Mesangial cell (primary cell): ENCODE data around the gene POGK. TPM values are rescaled to one million over a fixed set of nuclear protein-coding genes. Genes with fewer than 3 reads are reported as not detected.

Source experiments
- total RNA-seq: library from RNA; depleted of rRNA; stranded (reverse); fragments of >200 nt; gene quantifications from 2 replicates; pipeline ENCODE4 v1.2.3, GENCODE V29; 2015

Gene POGK, protein sequence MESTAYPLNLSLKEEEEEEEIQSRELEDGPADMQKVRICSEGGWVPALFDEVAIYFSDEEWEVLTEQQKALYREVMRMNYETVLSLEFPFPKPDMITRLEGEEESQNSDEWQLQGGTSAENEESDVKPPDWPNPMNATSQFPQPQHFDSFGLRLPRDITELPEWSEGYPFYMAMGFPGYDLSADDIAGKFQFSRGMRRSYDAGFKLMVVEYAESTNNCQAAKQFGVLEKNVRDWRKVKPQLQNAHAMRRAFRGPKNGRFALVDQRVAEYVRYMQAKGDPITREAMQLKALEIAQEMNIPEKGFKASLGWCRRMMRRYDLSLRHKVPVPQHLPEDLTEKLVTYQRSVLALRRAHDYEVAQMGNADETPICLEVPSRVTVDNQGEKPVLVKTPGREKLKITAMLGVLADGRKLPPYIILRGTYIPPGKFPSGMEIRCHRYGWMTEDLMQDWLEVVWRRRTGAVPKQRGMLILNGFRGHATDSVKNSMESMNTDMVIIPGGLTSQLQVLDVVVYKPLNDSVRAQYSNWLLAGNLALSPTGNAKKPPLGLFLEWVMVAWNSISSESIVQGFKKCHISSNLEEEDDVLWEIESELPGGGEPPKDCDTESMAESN
- 21.3 and 22.2 TPM in 2 replicates for total RNA-seq

GRCh38 chr1:166838766-166839599 lies at the start of gene POGK:
Gene POGK, plus strand, starts transcription at chr1:166839475. Its CDS starts 1,482 bp downstream, at chr1:166840957.

DNA sequence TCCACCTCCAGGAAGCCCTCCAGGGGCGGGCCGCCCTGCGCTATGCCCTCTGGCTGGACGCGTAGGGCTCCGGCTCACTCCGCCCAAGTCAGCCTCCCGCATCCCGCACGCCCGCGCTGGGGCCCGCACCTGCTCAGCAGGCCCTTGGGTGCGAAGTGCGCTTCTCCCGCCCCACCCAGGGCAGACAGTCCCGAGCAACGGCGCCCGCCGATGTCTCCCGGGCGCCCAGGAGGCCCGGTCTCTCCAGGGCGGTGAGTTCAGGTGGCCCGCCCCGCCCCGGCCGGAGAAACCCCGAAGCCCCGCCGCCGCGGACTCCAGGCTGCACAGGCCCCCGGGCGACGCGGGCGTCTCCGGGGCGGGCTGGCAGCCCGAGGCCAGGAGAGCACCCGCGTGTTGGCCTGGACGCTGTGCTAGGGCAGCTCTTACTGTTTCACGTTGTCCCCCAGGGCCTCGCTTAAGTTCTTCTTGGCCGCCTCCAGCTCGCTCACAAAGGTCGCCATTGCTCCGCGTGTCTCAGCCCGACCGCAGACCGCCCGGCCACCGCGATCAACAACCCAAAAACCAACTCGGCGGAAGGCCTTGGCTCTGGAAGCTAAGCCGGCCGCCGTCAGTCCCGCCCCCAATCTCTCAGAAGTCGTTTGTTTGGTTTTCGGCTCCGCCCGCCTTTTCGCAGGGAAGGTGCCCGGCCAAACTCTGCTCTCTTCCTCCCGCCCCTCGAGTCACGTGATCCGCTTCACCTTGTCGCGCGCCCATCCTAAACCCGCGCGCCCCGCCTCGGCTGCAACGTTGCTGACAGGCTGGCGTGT lies 36.7 kb downstream of the POGK start, which contains the start of gene TADA1:
Gene TADA1, minus strand, starts transcription at position 531 of the 806 bp plus-strand sequence. Its CDS starts 31 bp downstream, at position 500.

Other genes starting within 250 kb of the POGK start
- gene TADA1, start 36.8 kb downstream of the POGK start, total RNA-seq, result 9.6 and 10.1 TPM in 2 replicates
- gene ILDR2, start 136.1 kb downstream of the POGK start, total RNA-seq, result 1.3 and 4.4 TPM in 2 replicates
- 0.13 and 0.49 TPM in 2 replicates for gene MAEL, start 149.8 kb downstream of the POGK start, total RNA-seq